Measurements from ENCODE around the gene SAMD4A. TPM values are rescaled to one million over a fixed set of nuclear protein-coding genes. Genes with fewer than 3 reads are reported as not detected.
A peak's percentile ranks its signal among the peaks of the same experiment; 100 is the strongest.

SAMD4A gene
- total and polyA plus RNA-seq, 11 donors = 45.0 to 247 (median 138) TPM

DNA sequence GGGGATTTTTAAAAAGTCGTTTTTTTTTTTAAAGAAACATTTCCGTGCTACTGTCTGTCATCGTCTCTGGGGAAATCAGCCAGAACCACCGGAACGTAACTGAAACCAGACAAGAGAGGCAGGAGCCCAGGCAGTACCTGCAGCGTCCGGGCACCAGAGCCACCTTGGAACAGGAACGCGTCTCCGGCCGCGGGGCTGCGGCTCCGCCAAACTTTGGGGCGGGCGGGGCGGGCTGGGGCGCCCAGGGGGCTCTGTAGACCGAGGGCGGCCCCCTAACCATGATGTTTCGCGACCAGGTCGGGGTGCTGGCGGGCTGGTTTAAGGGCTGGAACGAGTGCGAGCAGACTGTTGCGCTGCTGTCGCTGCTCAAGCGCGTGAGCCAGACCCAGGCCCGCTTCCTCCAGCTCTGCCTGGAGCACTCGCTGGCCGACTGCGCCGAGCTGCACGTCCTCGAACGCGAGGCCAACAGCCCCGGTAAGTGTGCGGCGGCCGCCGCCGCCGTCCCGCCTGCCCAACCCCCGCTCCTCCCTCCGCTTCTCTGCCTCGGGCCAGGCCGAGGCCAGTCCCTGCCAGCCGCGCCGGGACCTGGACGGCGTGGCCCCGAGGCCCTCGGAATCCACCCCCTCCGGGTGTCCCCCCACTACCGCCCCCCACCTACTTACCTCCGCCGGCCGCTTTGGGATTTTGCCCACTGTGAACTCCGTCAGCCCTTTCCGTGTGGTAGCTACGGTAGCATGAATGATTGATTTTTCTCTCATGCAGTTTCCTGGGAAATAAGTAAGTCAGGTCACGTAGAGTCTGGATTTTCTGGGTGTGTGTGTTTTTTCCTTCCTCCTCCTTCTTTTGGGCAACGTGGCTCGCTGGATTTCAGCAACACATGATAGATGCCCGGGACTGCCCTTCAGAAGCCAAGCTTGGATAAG is 972 bp downstream of the SAMD4A start:
- Histone ChIP-seq H3K27ac (peak overlapping the region; percentile 90 to 100 (median 99)), H3K4me1 (peaks cover 0 to 54% (median 33%) of the 10 kb centered on the region in 12 donors), H3K4me3 (peak overlapping the region; percentile 58 to 91 (median 76)), H3K9me3 (peaks cover 0 to 9% (median 0%) of the 10 kb centered on the region in 12 donors), H3K27me3 (no peaks in the 10 kb centered on the region), H3K36me3 (peaks cover 0 to 16% (median 5%) of the 10 kb centered on the region in 9 donors)
- ATAC-seq (peak in 2 of 4 donors; percentile 2 to 3), DNase-seq (peak; percentile 38 to 82 (median 60))
- 1% methylated on average over 24 to 70 of the region's 70 CpGs for WGBS, 4 donors
- intact Hi-C loops (cut with DNase I) = loop anchor here in 9 of 10 donors (2.0 to 10.0 kb wide), 11 partner anchors 59 to 417 kb away; partner anchors contain the start of gene GCH1 (in 1 of the 9)
- TF ChIP-seq, protein P1, sequence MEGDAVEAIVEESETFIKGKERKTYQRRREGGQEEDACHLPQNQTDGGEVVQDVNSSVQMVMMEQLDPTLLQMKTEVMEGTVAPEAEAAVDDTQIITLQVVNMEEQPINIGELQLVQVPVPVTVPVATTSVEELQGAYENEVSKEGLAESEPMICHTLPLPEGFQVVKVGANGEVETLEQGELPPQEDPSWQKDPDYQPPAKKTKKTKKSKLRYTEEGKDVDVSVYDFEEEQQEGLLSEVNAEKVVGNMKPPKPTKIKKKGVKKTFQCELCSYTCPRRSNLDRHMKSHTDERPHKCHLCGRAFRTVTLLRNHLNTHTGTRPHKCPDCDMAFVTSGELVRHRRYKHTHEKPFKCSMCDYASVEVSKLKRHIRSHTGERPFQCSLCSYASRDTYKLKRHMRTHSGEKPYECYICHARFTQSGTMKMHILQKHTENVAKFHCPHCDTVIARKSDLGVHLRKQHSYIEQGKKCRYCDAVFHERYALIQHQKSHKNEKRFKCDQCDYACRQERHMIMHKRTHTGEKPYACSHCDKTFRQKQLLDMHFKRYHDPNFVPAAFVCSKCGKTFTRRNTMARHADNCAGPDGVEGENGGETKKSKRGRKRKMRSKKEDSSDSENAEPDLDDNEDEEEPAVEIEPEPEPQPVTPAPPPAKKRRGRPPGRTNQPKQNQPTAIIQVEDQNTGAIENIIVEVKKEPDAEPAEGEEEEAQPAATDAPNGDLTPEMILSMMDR (IDR thresholded peaks at IDR 0.05) = no peak
- no peak for TF ChIP-seq POLR2A (IDR thresholded peaks at IDR 0.05)

DNA sequence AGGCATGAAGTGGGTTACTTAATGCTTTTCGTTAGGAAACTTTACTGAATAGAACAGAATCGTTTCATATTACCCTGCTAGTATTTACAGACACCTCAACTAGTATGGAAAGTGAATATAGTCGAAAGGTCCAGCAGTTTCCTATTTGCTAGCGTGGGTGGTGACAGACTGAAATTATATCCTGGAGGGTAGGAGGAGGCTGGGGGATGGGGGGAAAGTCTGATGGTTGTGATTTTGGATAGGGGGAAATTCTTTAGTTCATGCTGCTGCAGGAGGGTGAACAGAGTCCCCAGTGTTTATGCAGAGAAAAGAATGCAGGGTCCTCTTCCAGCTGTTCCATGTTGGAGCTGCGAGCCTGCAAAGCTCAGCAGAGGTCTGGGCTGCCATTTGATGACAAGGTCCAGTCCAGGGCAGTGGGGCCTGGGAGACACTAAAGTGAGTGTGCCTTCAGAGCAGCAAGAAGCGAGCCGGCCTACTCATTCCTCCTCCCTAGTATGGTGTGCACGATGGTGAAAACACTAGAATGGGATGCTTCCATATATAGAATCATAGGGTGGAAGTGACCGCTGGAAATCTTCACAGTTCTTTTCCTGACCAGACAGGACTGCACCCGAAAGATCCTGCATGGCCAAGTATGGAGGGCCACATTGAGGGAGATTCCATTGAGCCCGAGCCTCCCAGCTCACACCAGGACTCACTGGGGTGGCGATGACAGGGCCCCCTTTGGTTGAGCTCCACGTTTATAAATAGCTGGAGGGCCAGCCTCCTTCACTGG is 2.1 kb downstream of the SAMD4A start:
- 23 to 35% (median 29%) methylated on average over 6 to 13 of the region's 13 CpGs for WGBS, 4 donors
- Histone ChIP-seq H3K27ac (peak overlapping the region; percentile 18 to 100 (median 98)), H3K36me3 (peaks cover 0 to 23% (median 5%) of the 10 kb centered on the region in 9 donors), H3K9me3 (peaks cover 0 to 16% (median 0%) of the 10 kb centered on the region in 12 donors), H3K4me1 (peaks cover 0 to 65% (median 36%) of the 10 kb centered on the region in 12 donors), H3K27me3 (no peaks in the 10 kb centered on the region), H3K4me3 (peak overlapping the region in 11 of 12 donors; percentile 3 to 91 (median 75))
- intact Hi-C loops (cut with DNase I) = loop anchor here in 8 of 10 donors (5.0 to 10.0 kb wide), 8 partner anchors 73 to 416 kb away; partner anchors contain the start of gene GCH1 (in 1 of the 8)
- ATAC-seq = peak; percentile 7 to 31 (median 13)
- peak in 4 of 5 donors; percentile 39 to 71 (median 56) for DNase-seq
- TF ChIP-seq, protein P1 (IDR thresholded peaks at IDR 0.05) = no peak
- peak; percentile 29 to 36 for TF ChIP-seq POLR2A (IDR thresholded peaks at IDR 0.05)

DNA sequence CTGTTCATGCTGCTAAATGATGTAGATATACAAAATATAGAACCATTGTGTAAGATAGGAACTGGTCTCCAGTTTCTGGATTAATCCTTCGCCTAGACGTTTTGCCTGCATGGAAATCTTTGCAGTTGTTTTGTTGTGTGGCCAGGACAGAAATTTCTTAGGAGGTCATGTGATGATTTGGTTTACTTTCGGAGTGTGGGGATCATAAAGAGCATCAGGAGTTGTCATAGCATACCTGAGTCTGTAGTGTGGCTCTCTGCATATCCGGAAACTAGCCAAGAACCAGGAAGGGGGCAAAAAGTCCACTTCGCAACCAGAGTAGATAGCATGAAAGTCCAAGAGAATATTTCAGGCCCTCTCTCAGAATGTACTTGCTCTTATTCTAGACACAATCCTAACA is 3.1 kb downstream of the SAMD4A start:
- Histone ChIP-seq H3K27me3 (no peaks in the 10 kb centered on the region), H3K4me1 (peaks cover 3 to 64% (median 38%) of the 10 kb centered on the region in 12 donors), H3K9me3 (peaks cover 0 to 16% (median 0%) of the 10 kb centered on the region in 12 donors), H3K4me3 (peak overlapping the region in 8 of 12 donors; percentile 58 to 91 (median 80)), H3K27ac (peak overlapping the region in 10 of 12 donors; percentile 8 to 100 (median 94)), H3K36me3 (peaks cover 0 to 23% (median 5%) of the 10 kb centered on the region in 9 donors)
- DNase-seq (no peak), ATAC-seq (no peak)
- intact Hi-C loops (cut with DNase I) = loop anchor here in 5 of 10 donors (2.0 to 10.0 kb wide), 5 partner anchors 37 to 121 kb away; no protein-coding TSS in a partner anchor
- no peak for TF ChIP-seq POLR2A (IDR thresholded peaks at IDR 0.05)
- TF ChIP-seq, protein P1 (IDR thresholded peaks at IDR 0.05) = no peak
- whole genome bisulfite sequencing, 4 donors = 46 to 64% (median 55%) methylated on average over 5 of the region's 5 CpGs
